T-helper 1 cell (primary cell): ENCODE results near the gene TMEM51.

Experiments used
- DNase-seq, 5 donors: peaks; one replicate each; pipeline ENCODE4 v3.0.0-alpha.2; 2012 to 2020

TMEM51 gene

DNA sequence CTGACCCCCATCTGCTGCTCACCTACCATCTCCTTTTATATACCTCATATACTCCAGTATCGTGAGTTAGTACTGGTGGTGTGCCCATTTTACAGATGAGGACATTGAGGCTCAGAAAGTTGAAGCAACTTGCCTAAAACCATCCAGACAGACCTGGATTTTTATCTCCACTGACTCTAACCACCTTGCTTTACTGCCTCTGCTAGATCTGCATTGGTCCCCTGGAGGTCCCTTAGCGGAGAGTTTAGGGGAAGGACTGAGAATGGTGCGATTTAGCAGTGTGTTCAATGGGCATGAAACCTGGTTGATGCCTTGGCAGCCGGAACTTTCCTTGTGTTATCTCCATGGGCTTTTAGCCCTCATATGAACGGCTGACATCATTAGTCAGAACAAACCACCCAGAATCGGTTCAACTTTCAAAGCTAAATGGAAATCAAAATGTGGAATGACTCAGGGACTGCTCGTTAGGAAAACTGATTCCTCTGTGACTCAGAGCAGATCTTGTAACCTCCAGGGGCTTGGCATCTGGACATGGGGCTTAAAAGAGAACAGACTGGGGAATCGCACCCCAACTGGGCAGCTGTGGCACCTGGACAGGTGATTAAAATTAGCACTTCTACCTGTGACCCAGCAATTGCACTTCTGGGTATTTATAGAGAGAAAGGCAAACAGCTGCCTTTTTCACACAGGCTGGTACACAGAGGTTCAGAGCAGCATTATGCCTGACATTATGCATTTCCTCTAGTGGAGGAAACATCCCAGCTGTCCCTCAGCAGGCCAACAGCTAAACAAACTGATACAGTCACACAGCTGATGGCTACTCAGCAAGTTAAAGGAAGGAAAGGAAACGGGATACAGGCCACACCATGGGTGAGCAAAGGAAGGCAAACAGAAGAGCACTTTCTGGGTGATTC lies 25.3 kb downstream of the TMEM51 start:
- DNase-seq = no peak

DNA sequence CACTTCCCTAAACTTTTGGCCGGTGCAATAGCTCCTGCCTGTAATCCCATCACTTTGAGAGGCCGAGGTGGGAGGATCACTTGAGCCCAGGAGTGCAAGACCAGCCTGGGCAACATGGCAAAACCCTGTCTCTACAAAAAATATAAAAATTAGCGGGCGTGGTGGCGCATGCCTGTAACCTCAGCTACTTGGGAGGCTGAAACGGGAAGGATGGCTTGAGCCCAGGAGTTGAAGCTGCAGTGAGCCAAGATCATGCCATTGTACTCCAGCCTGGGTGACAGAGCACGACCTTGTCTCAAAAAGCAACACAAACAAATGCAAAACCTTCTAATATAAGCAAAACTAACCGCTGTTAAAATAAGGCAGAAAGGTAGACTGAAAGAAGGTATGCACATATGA lies 25.9 kb downstream of the TMEM51 start:
- DNase-seq = no peak

DNA sequence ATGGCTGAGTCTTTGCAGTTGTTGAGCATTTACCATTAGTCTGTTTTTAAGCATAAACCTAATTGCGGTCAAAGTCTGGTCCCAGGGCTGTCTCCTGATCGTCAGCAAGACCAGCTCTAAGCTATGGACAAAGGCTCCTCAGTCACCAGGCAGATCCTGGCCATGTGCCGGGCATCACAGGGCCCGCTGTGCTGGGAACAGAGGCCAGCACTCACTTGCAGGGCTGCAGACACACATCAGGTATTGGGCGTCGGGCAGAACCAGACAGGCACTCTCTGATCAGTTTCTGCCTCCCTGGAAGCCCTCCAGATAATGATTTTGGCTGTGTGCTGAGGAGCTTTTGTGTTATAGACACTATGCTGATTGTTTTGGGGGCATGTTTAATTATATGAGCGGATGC lies 26.6 kb downstream of the TMEM51 start:
- no peak for DNase-seq

DNA sequence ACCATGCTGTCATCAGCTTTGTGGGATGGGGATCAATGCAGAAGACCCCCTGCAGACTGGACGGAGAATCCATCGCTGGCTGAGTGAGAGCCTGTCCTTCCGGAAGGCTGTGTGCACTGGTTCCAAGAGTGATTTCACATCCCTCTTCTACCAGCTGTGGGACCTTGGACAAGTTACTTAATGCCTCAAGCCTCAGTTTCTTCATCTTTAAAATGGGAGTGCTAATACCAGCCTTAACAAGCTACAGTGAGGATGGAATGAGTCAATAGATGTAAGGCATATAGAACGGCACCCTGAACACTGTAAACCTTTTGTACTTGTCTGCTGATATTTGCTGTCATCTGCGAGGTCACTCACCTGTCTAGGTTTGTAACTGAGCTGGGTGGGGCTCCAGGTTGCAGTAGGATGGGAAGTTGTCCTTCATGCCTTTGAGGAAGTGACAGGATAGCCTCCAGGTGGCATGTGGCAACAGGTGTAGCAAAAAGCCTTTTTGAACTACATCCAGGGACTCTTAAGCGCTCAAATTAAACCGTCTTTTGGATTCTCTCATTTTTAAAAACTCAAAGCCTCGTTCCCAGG lies 27.5 kb downstream of the TMEM51 start:
- DNase-seq = no peak

DNA sequence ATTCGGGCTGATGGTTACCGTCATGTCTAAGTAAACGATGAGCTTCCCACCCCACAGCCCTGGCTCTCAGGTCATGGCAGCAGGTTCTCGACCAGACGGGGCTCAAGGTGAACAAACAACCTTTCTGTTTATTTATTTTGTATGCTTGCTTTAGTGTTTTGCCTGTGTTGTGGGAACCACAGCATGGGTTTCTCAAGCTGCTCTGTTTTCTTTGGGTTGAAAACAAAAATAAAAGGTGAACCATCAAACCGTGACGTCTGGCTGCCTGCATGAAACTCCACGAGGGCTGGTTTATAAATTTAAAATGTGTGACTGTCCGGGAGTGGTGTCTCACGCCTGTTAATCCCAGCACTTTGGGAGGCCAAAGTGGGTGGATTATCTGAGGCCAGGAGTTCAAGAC lies 28.0 kb downstream of the TMEM51 start:
- DNase-seq = no peak

DNA sequence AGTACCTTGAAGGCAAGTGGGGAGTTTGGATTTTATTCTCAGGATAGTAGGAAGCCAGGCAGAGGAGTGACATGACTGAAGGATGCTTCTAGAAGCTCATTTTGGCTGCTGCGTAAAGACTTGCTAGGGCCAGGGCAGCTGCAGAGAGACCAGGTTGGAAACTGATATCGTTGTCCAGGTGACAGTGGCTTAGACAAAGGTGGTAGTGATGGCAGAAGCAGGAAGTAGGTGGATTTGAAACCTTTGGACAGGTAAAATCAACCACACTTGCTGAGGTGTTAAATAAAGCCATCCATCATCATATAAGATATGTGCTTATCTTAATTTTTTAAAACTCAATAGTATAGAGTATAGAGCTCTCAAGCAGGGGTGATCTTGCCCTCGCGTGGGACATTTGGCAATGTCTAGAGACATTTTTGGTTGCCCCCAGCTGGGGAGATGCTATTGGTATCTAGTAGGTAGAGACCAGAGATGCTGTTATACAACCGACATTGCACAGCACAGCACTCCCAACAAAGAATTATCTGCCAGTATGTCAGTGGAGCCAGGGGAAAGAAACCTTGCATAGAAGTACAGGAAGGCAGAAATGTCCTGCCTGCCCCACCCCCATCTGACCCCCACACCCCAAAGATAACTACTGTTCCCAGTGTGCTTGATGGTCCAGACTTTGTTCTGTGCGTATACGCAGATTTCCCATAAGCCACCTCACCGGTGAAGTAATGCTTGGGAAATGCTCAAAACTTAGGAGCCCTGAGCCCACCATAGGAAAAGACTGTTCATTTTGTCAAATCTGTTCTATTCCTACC lies 31.1 kb downstream of the TMEM51 start:
- DNase-seq = no peak

DNA sequence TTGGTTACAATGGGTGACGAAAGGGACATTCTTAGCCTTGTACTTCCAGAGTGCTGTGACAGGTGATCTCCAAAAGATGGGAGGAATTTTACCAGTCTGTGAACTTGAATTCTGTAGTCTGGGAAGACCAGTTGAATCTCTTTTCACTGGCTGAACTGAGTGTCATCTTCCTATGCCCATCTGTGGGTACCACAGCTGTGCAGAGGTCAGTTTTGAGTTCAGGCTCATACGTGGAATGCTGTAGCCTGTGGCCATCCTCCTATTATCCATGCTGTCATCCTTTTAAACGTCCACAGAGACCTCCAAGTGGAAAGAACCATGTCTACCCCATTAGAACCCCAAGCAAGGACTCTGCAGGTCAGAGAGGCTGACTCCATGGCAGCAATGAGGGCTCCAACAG lies 32.1 kb downstream of the TMEM51 start:
- no peak for DNase-seq

DNA sequence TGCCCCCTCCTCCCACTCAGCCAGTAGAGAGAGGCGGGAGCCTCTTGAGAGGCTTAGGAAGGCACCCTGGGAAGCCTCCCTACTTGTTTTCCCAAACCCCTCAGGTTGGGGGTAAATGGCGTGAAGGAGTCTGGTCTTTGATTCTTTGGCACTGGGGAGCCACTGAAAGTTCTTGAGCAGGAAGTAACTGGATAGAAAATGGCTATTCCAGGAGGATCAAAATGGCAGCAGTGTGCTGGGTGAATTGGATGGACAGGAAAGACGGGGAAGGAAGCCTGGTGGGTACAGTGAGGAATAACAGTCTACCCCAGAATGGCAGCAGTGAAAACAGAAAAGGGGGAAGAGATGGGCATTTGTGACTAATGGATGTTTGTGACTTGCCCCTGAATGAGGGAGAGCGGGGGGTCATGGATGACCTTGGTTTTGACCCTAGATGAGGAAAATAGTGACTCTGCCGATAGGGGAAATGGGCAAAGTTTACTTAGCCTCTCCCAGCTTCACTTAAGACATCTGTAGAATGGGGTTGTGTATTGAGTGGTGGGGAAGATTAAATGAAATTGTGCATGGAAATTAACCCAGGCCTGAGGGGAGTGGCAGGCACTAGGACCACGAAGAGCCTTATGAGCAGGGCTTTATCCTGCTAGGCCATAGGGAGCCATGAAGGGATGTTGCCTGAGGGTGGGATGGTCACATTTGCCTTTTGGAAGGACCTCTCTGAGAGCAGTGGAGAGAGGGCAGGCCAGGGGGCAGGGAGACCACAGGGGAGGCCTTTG lies 32.7 kb downstream of the TMEM51 start:
- no peak for DNase-seq

DNA sequence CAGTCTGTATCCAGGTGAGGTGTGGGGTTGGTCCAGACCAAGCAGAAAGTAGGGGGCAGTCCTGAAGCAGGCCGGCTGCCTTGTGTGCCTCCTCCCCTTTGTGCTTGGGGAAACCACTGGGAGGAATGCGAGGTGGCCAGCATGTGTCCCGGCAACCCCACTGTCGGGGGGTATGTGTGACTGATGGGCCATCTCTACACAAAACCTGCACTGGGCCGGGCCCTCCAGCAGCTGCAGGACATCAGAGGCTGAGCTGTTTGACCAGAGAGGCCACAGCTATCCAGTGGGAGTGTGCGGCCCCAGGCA lies 33.3 kb downstream of the TMEM51 start:
- DNase-seq = no peak

DNA sequence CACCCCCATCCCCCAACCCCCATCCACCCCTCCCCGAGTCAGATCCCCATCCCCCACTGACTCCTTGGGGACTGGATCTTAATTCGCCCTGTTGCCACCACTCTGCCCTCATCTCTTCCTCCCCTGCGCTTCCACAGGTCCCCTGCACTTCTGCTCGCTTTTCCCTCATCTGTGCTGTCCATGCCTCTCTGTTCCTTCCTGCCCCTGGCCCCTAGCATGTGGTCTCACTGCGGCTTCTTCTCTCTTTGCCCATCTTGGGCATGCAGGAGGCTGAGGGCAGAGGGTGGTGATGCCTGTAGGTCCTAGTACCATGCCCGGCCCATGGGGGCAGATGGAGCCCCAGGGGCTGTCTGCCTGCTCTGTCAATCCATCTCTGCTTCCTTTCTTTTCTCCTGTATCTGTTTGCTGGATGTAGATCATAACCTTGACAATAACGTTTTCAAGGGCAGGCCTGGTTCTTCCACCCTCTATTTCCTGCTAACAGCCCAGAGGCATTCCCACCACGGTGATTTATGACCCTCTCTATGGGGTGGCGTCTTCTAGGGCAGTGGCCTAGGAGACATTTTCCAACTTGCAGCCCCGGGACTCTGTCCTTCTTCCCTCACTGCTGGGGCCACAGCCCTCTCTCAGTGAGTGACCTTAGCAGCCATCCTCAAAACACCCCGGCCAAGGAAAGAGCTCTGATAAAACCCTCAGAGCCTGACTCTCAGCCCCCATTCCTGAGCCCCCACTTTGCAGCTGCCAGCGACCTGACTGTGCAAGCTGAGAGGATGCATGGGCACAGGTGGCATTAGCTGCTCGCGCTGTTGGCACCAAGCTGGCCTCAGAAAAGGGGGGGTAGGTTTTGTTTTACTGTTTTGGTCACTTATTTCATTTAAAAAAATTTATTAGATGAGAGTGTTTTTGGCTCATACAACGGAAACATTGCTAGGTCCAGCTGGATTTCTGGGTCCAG lies 33.9 kb downstream of the TMEM51 start:
- DNase-seq = no peak

DNA sequence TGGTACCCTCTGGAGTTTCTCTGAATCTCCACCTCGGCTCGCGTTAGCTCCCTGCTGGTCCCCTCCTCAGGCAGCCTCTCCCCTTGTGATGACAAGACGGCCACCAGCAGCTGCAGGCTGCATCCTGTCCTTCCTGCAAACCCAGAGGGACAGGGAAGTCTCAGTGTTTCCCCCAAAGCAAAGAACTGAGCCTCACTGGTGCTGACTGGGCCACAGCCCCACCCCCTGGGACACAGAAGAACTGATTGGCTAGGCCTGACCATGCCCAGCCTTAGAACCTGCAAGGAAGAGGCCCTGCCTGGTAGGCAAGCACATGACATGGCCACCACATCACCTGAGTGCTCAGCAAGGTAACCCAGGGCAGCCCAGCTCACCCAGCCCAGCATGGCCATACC lies 34.6 kb downstream of the TMEM51 start:
- DNase-seq = no peak

DNA sequence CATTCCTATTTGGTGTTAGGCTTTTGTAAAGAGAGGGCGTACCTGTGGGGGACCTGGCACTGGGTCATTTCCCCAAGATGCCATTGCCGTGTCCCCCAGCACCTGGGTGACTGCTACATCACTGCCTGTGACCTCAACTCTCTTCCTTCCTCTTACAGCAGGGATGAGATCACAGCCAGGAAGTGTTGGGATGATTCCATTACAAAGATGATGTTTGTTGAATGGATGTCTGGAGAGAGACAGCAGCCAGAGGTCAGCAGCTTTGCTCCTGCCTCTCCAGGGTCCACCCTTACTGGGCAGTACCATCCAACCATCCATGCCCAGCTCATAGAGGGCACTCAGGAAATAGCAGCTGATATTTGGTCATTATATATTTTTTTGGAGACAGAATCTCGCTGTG lies 35.1 kb downstream of the TMEM51 start:
- DNase-seq = no peak

DNA sequence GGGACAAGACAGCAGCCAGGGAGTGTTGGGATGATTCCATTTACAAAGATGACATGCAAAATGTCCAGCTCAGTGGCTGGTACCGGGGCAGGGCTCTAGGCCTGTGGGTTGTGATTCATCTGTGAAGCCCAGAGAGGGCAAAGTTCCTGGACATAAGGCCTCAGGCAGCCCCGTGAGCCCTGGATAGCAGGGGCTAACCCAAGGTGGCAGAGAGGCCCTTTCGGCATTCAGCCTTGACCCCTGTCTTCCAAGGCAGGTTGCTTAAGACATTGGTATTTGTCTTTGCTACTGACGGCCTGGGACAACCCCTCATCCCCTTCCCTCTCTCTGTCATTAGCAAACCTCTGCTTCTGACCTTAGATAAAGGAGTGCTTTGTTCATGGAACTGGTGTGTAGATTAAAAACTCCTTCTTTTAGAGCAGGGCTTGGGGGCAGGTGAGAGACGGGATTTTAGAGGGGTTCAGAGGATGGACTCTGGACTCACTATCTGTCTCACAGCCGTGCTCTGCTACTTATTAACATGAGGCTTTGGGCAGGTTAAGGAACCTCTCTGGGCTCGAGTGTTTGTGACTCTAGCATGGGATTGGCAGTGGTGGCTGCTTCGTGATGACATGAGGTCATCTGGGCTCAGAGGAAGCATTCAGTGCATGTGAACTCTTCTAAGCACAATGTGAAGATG lies 36.3 kb downstream of the TMEM51 start:
- no peak for DNase-seq

DNA sequence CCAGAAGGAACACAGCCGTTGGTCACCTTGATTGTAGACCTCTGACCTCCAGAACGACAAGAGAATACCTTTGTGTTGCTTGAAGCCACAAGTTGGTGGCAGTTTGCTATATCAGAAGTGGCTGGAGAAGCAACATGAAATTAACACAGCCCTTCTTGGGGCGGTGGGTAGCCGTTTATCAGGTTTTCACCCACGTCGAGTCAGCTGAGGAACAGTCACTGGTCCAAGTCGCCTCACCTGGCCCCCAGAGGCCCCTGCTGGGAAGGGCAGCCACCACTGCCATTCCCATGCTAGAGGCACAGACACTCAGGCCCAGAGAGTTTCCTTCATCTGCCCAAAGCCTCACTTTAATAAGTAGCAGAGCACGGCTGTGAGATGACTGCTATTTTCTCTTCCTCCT lies 37.7 kb downstream of the TMEM51 start:
- DNase-seq = no peak

DNA sequence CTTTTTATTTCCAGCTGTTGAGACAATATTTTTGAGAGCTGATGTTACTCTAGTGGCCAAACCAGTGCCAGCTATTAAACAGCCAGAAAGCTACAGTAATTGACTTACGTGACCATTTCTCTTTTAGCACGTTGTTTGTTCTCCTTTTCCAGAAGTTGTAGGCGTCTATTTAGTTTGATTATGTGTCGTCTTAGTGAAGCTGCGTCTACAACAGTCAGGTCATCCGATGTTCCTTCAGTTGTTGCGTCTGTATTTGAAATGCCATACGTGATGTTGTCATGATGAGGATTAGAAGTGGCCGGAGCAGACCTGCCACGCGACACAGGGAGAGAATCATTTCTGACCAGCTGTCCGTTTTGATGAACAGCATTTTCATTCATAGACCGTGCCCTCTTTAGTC lies 38.2 kb downstream of the TMEM51 start:
- no peak for DNase-seq

DNA sequence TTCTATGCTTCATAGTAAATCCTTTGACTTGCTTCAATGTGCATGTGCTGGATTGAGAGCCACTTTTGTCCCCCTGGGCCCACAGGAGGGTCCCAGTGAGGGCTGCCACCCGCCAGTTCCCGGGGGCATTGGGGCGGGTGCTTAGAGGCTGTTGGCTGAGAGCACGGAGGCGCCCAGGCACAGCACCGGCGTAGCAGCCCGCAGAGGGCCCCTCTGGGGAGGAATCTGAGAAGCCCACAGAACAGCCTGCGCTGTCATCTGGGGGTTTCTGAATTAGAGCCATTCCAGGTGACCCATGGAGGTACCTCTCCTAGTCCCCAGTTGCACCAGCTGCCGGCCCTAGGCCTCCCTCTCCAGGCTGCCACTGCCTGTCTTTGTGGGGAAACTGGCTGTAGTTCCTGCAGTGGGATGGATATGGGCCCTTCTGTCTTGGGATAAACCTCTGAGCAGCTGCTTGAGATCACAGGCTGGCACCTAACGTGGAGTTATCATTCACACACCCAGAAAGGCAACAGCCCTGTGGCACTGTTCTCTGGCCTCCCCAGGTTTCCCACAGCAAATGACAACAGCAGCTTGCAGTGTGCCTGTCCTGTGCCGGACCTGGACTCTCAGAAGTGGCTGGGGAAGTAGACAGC lies 39.5 kb downstream of the TMEM51 start:
- DNase-seq = no peak

DNA sequence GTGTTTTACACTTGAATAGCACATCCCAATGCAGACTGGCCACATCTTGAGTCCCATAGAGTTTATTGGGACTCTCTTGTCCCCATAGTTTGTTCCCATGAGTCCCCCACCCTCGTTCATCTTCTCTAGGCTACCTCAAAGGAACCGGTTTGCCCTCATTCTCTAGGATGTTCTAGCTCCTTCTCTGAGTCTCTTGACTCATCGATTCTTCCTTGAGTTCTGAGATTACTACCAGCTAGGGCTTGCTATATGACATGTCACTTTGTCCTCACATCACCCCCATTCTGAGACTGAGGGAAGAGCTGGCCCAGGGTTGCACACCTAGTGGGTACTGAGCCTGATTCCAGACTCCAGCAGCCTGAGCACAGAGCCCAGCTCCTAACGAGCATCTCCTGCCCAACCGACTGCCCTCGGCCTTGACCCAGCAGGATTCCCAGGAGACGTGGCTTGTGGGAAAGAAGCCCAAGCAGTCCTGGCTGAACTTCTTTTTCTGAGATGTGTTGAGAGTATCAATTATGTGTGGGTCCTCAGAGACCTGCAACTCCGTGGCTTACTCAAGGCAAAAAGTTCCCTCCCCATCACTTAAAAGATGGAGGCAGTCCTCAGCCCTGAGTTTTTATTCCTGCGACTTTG lies 42.0 kb downstream of the TMEM51 start:
- no peak for DNase-seq

DNA sequence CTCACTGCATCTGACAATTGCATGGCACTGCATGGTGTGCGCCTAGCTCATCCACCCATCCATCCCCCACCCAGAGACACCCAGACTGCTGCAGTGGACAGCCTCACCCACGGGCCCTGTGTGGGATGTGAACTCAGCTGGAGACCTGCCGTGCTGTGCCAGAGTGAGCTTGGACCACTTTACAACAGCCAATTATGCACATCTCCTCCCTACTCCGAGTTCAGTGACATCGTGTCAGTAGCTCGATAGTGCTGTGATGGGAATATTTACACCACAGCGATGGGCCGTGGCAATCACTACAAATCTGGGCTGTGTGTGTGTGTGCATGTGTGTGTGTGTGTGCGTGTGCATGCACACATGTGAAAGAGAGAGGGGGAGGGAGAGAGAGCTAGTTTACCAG lies 42.5 kb downstream of the TMEM51 start:
- DNase-seq = no peak

DNA sequence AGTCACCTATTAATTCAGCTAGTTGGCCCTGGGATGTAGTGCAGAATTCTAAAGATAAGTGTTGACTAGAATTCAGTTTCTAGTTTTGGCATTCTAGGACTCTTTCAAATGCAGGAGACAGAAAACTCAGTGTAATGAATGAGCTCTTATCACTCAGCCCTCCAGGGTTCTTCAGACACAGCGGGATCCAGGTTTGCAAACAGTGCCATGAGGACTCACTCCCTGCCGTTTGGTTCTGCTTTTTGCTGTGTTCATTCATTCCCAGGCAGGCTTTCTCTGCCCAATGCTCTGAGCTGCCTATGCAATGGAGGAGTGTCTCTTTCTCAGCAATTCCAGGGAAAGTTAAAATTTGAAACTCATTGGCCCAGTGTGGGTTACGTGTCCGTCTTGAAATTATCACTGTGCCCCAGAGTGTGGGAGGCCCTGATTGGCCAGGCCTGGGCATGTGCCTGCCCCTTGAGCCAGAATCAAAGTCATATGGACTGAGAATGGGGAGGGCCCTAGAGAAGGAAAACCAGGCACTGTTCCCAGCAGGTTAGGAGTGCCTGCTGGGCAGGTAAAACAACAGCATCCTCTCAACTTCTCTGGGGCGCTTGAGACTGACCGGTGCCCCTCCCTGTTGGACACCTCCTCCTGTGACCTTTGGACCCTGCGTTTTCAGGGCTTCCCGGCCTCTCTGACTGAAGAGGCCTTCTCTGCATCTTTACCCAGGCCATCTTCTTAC lies 43.4 kb downstream of the TMEM51 start:
- no peak for DNase-seq
